SU-DHL-6 (cell line): ENCODE data around the gene HSP90AB1.
A peak's percentile ranks its signal among the peaks of the same experiment; 100 is the strongest.

ENCODE experiments used
- H2AFZ ChIP-seq: fragments of 200-600 bp; sonication (generic); 2 replicates; pipeline ENCODE4 v1.6.1; 2014; ENCODE audit warnings: low read depth, mild to moderate bottlenecking, moderate library complexity, mixed read lengths, antibody characterized with exemption, low read length; ENCODE audit not compliant: severe bottlenecking
- H3F3A ChIP-seq: fragments of 200-600 bp; shearing (Covaris generic); 2 replicates; pipeline ENCODE4 v1.6.0; 2016; ENCODE audit warnings: antibody characterized with exemption, mild to moderate bottlenecking; ENCODE audit not compliant: insufficient read depth
- H3K27ac ChIP-seq: fragments of 200-600 bp; sonication (generic); 2 replicates; pipeline ENCODE4 v1.5.1; 2016; ENCODE audit warnings: low read depth, mild to moderate bottlenecking, low read length, moderate library complexity, mixed read lengths
- H3K27me3 ChIP-seq: fragments of 200-600 bp; sonication (generic), shearing (Covaris generic); 2 replicates; pipeline ENCODE4 v1.6.0; 2014; ENCODE audit warnings: mild to moderate bottlenecking, low read length
- H3K36me3 ChIP-seq: fragments of 200-600 bp; sonication (generic); 2 replicates; pipeline ENCODE4 v1.6.1; 2014; ENCODE audit warnings: mild to moderate bottlenecking, low read length, mixed read lengths
- H3K4me2 ChIP-seq: fragments of 300-600, 200-600 bp; shearing (Covaris generic), sonication (generic); 2 replicates; pipeline ENCODE4 v1.6.0; 2014; ENCODE audit warnings: low read length, low read depth, mild to moderate bottlenecking; ENCODE audit not compliant: poor library complexity, severe bottlenecking
- H3K4me3 ChIP-seq: fragments of 200-600 bp; sonication (generic); 2 replicates; pipeline ENCODE4 v1.5.1; 2014; ENCODE audit warnings: antibody characterized with exemption, low read length, mild to moderate bottlenecking, mixed read lengths; ENCODE audit not compliant: insufficient read depth, poor library complexity, severe bottlenecking
- H3K79me2 ChIP-seq: fragments of 200-600 bp; sonication (generic); 2 replicates; pipeline ENCODE4 v1.6.1; 2014; ENCODE audit warnings: mild to moderate bottlenecking, low read length, moderate library complexity; ENCODE audit not compliant: insufficient read depth
- H3K9ac ChIP-seq: fragments of 200-600 bp; sonication (generic); 2 replicates; pipeline ENCODE4 v1.7.0; 2014; ENCODE audit warnings: mild to moderate bottlenecking, low read length
- H3K9me2 ChIP-seq: fragments of 200-600 bp; sonication (generic); replicated peaks from 2 replicates; pipeline ENCODE4 v1.6.1; 2014; ENCODE audit warnings: low read length; ENCODE audit not compliant: insufficient read depth
- H3K9me3 ChIP-seq: fragments of 200-600 bp; sonication (generic); 2 replicates; pipeline ENCODE4 v1.6.1; 2014; ENCODE audit warnings: low read length, mixed read lengths; ENCODE audit not compliant: insufficient read depth
- H4K20me1 ChIP-seq: fragments of 200-600 bp; sonication (generic); 2 replicates; pipeline ENCODE4 v1.6.1; 2014; ENCODE audit warnings: low read depth, mild to moderate bottlenecking, antibody characterized with exemption, low read length, moderate library complexity, mixed read lengths
- EZH2phosphoT487 ChIP-seq: fragments of 200-600 bp; sonication (generic), shearing (Covaris generic); conservative IDR thresholded peaks from 2 replicates; pipeline ENCODE4 v1.6.1; 2018; ENCODE audit warnings: mild to moderate bottlenecking, antibody characterized with exemption, low read length, moderate library complexity, mixed read lengths
- TF ChIP-seq, protein P1 (sequence below): fragments of 200-600 bp; sonication (generic); IDR thresholded peaks from one replicate; pipeline ENCODE4 v1.5.1; 2017; ENCODE audit warnings: antibody characterized with exemption, mild to moderate bottlenecking, low read length, moderate library complexity; ENCODE audit not compliant: insufficient read depth, poor library complexity, severe bottlenecking

HSP90AB1 gene

GRCh38 chr6:44258325-44258863 lies 11.5 kb downstream of the HSP90AB1 start:
- Histone ChIP-seq H3K27ac (peak overlapping the region; percentile 71), H3K79me2 (peaks cover 24% of the 10 kb centered on the region), H3K4me3 (no peak overlapping the region), H3K36me3 (peaks cover 6% of the 10 kb centered on the region; the same call in 1 of the 2 replicates), H2AFZ (no peak overlapping the region), H3K9ac (peak overlapping the region; percentile 85), H3K4me2 (peak overlapping the region; percentile 83), H3K9me3 (no peaks in the 10 kb centered on the region), H4K20me1 (no peaks in the 10 kb centered on the region), H3K9me2 (no peaks in the 10 kb centered on the region), H3F3A (peaks cover 65% of the 10 kb centered on the region), H3K27me3 (no peaks in the 10 kb centered on the region)
- TF ChIP-seq, protein P1, sequence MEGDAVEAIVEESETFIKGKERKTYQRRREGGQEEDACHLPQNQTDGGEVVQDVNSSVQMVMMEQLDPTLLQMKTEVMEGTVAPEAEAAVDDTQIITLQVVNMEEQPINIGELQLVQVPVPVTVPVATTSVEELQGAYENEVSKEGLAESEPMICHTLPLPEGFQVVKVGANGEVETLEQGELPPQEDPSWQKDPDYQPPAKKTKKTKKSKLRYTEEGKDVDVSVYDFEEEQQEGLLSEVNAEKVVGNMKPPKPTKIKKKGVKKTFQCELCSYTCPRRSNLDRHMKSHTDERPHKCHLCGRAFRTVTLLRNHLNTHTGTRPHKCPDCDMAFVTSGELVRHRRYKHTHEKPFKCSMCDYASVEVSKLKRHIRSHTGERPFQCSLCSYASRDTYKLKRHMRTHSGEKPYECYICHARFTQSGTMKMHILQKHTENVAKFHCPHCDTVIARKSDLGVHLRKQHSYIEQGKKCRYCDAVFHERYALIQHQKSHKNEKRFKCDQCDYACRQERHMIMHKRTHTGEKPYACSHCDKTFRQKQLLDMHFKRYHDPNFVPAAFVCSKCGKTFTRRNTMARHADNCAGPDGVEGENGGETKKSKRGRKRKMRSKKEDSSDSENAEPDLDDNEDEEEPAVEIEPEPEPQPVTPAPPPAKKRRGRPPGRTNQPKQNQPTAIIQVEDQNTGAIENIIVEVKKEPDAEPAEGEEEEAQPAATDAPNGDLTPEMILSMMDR = no peak
- TF ChIP-seq EZH2phosphoT487 = no peak

DNA sequence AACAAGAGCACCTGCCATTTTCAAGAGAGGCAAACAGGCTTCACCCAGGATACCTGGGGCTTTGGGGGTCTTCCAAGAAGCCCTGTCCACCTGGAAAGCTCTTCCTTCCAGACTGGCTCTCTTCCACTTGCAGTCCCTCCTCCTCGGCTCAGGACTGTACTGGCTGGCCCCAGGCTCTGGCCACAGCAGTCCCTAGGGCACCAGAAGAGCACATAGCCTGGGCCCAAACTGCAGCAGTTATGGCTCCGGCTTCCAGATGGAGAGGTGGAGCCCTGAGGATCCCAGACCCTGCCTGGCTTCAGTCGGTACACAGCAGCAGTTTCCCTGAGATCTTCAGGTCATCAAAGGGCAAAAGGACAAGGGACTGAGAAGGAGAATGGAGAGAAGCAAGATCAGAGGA lies 12.0 kb downstream of the HSP90AB1 start:
- peaks cover 64% of the 10 kb centered on the region for H3F3A ChIP-seq
- no peak overlapping the region for H3K4me3 ChIP-seq
- H3K9me2 ChIP-seq = no peaks in the 10 kb centered on the region
- H3K27ac ChIP-seq = peak overlapping the region; percentile 71
- H3K9ac ChIP-seq = no peak overlapping the region; the same call in 1 of the 2 replicates
- H3K4me2 ChIP-seq = no peak overlapping the region
- H3K9me3 ChIP-seq = no peaks in the 10 kb centered on the region
- no peak for TF ChIP-seq EZH2phosphoT487
- TF ChIP-seq, protein P1 = no peak
- H3K27me3 ChIP-seq = no peaks in the 10 kb centered on the region
- H2AFZ ChIP-seq = no peak overlapping the region
- H3K79me2 ChIP-seq = peaks cover 29% of the 10 kb centered on the region
- H4K20me1 ChIP-seq = no peaks in the 10 kb centered on the region
- peaks cover 3% of the 10 kb centered on the region; the same call in 1 of the 2 replicates for H3K36me3 ChIP-seq

DNA sequence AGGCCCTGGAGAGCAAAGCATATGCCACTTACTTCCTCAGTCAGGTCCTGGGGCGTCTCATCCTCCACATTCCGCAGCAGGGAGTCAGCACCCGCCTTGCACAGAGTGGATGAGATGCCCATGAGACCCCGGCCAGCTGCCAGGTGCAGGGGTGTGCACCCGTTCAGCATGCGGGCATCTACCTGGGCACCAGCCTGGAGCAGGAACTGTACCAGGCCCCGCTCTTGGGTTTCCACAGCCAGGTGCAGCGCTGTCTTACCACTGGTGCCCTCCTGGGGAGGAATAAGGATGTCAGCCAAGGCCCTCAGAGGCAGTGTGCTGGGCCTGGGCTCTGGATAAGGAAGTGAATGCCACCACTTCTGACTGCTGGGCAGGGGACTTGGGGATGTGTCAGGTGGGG lies 13.1 kb downstream of the HSP90AB1 start:
- Histone ChIP-seq H3K4me2 (no peak overlapping the region), H3K9me3 (no peaks in the 10 kb centered on the region), H3K36me3 (no peaks in the 10 kb centered on the region), H3K9me2 (no peaks in the 10 kb centered on the region), H3K27ac (peak overlapping the region; percentile 12; the same call in 1 of the 2 replicates), H3F3A (peaks cover 60% of the 10 kb centered on the region), H3K4me3 (no peak overlapping the region), H3K27me3 (no peaks in the 10 kb centered on the region), H2AFZ (no peak overlapping the region), H4K20me1 (no peaks in the 10 kb centered on the region), H3K9ac (no peak overlapping the region), H3K79me2 (peaks cover 36% of the 10 kb centered on the region)
- TF ChIP-seq EZH2phosphoT487 = no peak
- TF ChIP-seq, protein P1 = no peak
